ENCODE measurements around the gene SPEM2.

DNA sequence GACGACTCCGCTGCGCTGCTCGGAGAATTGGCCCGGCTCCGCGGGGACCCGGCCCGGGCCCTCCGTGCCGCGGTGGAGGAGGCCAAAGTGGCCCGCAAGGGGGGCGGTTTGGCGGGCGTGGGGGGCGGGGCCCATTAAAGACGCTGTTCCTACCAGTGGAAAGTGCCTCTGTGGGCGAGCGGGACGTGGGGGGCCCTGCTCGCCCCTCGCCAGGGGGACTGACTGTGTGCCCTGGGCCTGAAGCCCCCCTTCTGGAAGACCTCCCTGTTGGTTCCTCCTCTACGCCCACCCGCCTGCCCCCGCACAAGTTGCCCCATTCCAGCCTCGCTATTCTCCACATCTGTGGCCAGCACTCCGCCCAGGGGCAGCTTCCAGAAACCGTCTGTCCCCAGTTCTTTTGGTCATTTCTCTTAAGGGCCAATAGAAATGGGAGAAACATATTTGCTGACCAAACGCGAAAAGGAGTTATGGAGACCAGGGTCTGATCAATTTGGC lies 12.0 kb downstream of the SPEM2 start:
- TF ChIP-seq POLR2A (IDR thresholded peaks at IDR 0.05; ENCODE audit: borderline replicate concordance, extremely low read depth, insufficient read depth, insufficient read length) (no peak), SIN3A (IDR thresholded peaks at IDR 0.05; ENCODE audit: low read depth) (no peak), RAD21 (IDR thresholded peaks at IDR 0.05; ENCODE audit: low read depth) (no peak), EZH2 (IDR thresholded peaks at IDR 0.05) (no peak)
- TF ChIP-seq, protein P1, sequence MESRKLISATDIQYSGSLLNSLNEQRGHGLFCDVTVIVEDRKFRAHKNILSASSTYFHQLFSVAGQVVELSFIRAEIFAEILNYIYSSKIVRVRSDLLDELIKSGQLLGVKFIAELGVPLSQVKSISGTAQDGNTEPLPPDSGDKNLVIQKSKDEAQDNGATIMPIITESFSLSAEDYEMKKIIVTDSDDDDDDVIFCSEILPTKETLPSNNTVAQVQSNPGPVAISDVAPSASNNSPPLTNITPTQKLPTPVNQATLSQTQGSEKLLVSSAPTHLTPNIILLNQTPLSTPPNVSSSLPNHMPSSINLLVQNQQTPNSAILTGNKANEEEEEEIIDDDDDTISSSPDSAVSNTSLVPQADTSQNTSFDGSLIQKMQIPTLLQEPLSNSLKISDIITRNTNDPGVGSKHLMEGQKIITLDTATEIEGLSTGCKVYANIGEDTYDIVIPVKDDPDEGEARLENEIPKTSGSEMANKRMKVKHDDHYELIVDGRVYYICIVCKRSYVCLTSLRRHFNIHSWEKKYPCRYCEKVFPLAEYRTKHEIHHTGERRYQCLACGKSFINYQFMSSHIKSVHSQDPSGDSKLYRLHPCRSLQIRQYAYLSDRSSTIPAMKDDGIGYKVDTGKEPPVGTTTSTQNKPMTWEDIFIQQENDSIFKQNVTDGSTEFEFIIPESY (IDR thresholded peaks at IDR 0.05; ENCODE audit: extremely low read depth, insufficient replicate concordance, low read length), result no peak
- TF ChIP-seq, protein P2, sequence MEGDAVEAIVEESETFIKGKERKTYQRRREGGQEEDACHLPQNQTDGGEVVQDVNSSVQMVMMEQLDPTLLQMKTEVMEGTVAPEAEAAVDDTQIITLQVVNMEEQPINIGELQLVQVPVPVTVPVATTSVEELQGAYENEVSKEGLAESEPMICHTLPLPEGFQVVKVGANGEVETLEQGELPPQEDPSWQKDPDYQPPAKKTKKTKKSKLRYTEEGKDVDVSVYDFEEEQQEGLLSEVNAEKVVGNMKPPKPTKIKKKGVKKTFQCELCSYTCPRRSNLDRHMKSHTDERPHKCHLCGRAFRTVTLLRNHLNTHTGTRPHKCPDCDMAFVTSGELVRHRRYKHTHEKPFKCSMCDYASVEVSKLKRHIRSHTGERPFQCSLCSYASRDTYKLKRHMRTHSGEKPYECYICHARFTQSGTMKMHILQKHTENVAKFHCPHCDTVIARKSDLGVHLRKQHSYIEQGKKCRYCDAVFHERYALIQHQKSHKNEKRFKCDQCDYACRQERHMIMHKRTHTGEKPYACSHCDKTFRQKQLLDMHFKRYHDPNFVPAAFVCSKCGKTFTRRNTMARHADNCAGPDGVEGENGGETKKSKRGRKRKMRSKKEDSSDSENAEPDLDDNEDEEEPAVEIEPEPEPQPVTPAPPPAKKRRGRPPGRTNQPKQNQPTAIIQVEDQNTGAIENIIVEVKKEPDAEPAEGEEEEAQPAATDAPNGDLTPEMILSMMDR (IDR thresholded peaks at IDR 0.05 in 2 of 3, conservative IDR thresholded peaks at IDR 0.05 in 1 of 3; ENCODE audit: borderline replicate concordance in 1 of 3, insufficient read depth in 1 of 3, low read depth in 2 of 3, low read length in 2 of 3), result no peak
- TF ChIP-seq, protein P3, sequence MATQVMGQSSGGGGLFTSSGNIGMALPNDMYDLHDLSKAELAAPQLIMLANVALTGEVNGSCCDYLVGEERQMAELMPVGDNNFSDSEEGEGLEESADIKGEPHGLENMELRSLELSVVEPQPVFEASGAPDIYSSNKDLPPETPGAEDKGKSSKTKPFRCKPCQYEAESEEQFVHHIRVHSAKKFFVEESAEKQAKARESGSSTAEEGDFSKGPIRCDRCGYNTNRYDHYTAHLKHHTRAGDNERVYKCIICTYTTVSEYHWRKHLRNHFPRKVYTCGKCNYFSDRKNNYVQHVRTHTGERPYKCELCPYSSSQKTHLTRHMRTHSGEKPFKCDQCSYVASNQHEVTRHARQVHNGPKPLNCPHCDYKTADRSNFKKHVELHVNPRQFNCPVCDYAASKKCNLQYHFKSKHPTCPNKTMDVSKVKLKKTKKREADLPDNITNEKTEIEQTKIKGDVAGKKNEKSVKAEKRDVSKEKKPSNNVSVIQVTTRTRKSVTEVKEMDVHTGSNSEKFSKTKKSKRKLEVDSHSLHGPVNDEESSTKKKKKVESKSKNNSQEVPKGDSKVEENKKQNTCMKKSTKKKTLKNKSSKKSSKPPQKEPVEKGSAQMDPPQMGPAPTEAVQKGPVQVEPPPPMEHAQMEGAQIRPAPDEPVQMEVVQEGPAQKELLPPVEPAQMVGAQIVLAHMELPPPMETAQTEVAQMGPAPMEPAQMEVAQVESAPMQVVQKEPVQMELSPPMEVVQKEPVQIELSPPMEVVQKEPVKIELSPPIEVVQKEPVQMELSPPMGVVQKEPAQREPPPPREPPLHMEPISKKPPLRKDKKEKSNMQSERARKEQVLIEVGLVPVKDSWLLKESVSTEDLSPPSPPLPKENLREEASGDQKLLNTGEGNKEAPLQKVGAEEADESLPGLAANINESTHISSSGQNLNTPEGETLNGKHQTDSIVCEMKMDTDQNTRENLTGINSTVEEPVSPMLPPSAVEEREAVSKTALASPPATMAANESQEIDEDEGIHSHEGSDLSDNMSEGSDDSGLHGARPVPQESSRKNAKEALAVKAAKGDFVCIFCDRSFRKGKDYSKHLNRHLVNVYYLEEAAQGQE (IDR thresholded peaks at IDR 0.05; ENCODE audit: low read depth), result no peak

Measured in HCT116 (cell line).